GM12878 (cell line): ENCODE measurements around the gene CHN2. TPM values are rescaled to one million over a fixed set of nuclear protein-coding genes. Genes with fewer than 3 reads are reported as not detected.

Experiments
- ATAC-seq: fragments of 200-7000 bp; cut with Tn5 transposase; 3 replicates; pipeline ENCODE4 v1.9.1; 2020; ENCODE audit warnings: mild to moderate bottlenecking, moderate library complexity
- BruUV-seq: library from RNA; stranded (reverse); fragments of 400-500 nt; replicated peaks from 2 replicates; lab custom pipeline; 2021; lab: Mats Ljungman, UMichigan
- CTCF ChIA-PET: fragments of 300-600 bp; sonication (Branson Sonifier 250); formaldehyde crosslinking; extraction: SDS; loops from one replicate; lab custom pipeline; 2021; ENCODE audit warnings: inconsistent platforms; lab: Yijun Ruan, JAX
- POLR2A ChIA-PET: fragments of 350-600 bp; formaldehyde crosslinking; extraction: SDS; loops from one replicate; lab custom pipeline; 2021; ENCODE audit warnings: inconsistent platforms; lab: Charles Lee
- RAD21 ChIA-PET: fragments of 300-600 bp; sonication (Branson Sonifier 250); formaldehyde crosslinking; loops from one replicate; lab custom pipeline; 2023; ENCODE audit warnings: antibody characterized with exemption; ENCODE audit not compliant: unreplicated experiment; lab: Charles Lee
- SMC1A ChIA-PET: fragments of 300-600 bp; sonication (Branson Sonifier 250); formaldehyde crosslinking; loops from one replicate; lab custom pipeline; 2023; ENCODE audit not compliant: unreplicated experiment, uncharacterized antibody; lab: Charles Lee
- DNase-seq: peaks from one replicate; pipeline ENCODE4 v3.0.0-alpha.2; 2011; ENCODE audit warnings: low read depth, low spot score
- FAIRE-seq: peaks from 3 replicates; lab custom pipeline; 2011; peaks lifted over from hg19 to GRCh38; lab: Jason Lieb, UNC
- H2AFZ ChIP-seq: 2 replicates; pipeline ENCODE4 v1.6.0; 2011; ENCODE audit warnings: low read depth, low read length, control low read depth; ENCODE audit not compliant: control insufficient read depth
- H3K27ac ChIP-seq: 2 replicates; pipeline ENCODE4 v1.5.1; 2011; ENCODE audit warnings: control low read depth; ENCODE audit not compliant: control insufficient read depth, insufficient read depth
- H3K27me3 ChIP-seq, 2 experiments: replicated peaks in 1 of 2; 2 replicates each; pipeline versions ENCODE4 v1.6.0 to v1.6.1; 2011; ENCODE audit warnings: low read length in 1 of 2; ENCODE audit not compliant: control insufficient read depth in 2 of 2, insufficient read depth in 2 of 2
- H3K36me3 ChIP-seq, 2 experiments: 2 replicates each; pipeline ENCODE4 v1.5.1; 2011; ENCODE audit warnings: low read length in 1 of 2; ENCODE audit not compliant: control insufficient read depth in 2 of 2, insufficient read depth in 2 of 2
- H3K4me1 ChIP-seq: 2 replicates; pipeline ENCODE4 v1.6.1; 2011; ENCODE audit warnings: mild to moderate bottlenecking, low read length, moderate library complexity, mixed read lengths; ENCODE audit not compliant: control insufficient read depth, insufficient read depth
- H3K4me2 ChIP-seq: 2 replicates; pipeline ENCODE4 v1.6.0; 2011; ENCODE audit warnings: control low read depth; ENCODE audit not compliant: control insufficient read depth, insufficient read depth
- H3K4me3 ChIP-seq: fragments of 200-600 bp; sonication (generic); 2 replicates; pipeline ENCODE4 v1.5.1; 2016
- H3K79me2 ChIP-seq: 2 replicates; pipeline ENCODE4 v1.6.0; 2011; ENCODE audit warnings: low read length; ENCODE audit not compliant: control insufficient read depth, insufficient read depth
- H3K9ac ChIP-seq: 2 replicates; pipeline ENCODE4 v1.8.0; 2011; ENCODE audit warnings: low read length, control low read depth, mixed read lengths; ENCODE audit not compliant: control insufficient read depth, insufficient read depth
- H3K9me3 ChIP-seq: replicated peaks from 3 replicates; pipeline ENCODE4 v1.5.1; 2011; ENCODE audit warnings: mild to moderate bottlenecking, low read length; ENCODE audit not compliant: control insufficient read depth, insufficient read depth
- H4K20me1 ChIP-seq: 2 replicates; pipeline ENCODE4 v1.6.0; 2011; ENCODE audit not compliant: control insufficient read depth, insufficient read depth
- ATF2 ChIP-seq: IDR thresholded peaks from 2 replicates; pipeline ENCODE4 v1.6.1; 2012; ENCODE audit warnings: low read length, inconsistent platforms
- BMI1 ChIP-seq: fragments of 450-650 bp; IDR thresholded peaks from 2 replicates; pipeline ENCODE4 v1.6.1; 2016; ENCODE audit warnings: mild to moderate bottlenecking, moderate library complexity, borderline replicate concordance
- CREB1 ChIP-seq: IDR thresholded peaks from 2 replicates; pipeline ENCODE4 v1.6.1; 2012; ENCODE audit warnings: low read depth, mild to moderate bottlenecking, inconsistent platforms
- CUX1 ChIP-seq: IDR thresholded peaks from 2 replicates; pipeline ENCODE4 v1.6.1; 2012; ENCODE audit warnings: improper control_type of control experiment, low read depth, low read length; ENCODE audit not compliant: insufficient replicate concordance
- ETV6 ChIP-seq, 2 experiments: fragments of 450-650 bp in 1 of 2; IDR thresholded peaks in 1 of 2; conservative IDR thresholded peaks in 1 of 2; 2 replicates each; pipeline ENCODE4 v1.6.1; 2014; ENCODE audit warnings: antibody characterized with exemption in 1 of 2, borderline replicate concordance in 1 of 2, low read depth in 1 of 2, mild to moderate bottlenecking in 1 of 2, moderate library complexity in 1 of 2
- EZH2 ChIP-seq: IDR thresholded peaks from 2 replicates; pipeline ENCODE4 v1.6.1; 2012; ENCODE audit warnings: low read depth, mild to moderate bottlenecking, control low read depth, inconsistent platforms, low read length, borderline replicate concordance; ENCODE audit not compliant: control insufficient read depth
- FOS ChIP-seq: IDR thresholded peaks from 3 replicates; pipeline ENCODE4 v1.6.1; 2011; ENCODE audit warnings: borderline replicate concordance; ENCODE audit not compliant: insufficient read length; ENCODE audit errors: extremely low read depth
- HDAC2 ChIP-seq: fragments of 200-600 bp; sonication (generic); IDR thresholded peaks from 2 replicates; pipeline ENCODE4 v1.6.1; 2017
- KAT2A ChIP-seq: conservative IDR thresholded peaks from 2 replicates; pipeline ENCODE4 v1.6.1; 2011; ENCODE audit warnings: low read depth, low read length; ENCODE audit not compliant: control insufficient read depth
- NKRF ChIP-seq: fragments of 450-650 bp; conservative IDR thresholded peaks from 2 replicates; pipeline ENCODE4 v1.6.1; 2017; ENCODE audit warnings: mild to moderate bottlenecking, moderate library complexity
- POU2F2 ChIP-seq: IDR thresholded peaks from 3 replicates; pipeline ENCODE4 v1.6.1; 2011; ENCODE audit warnings: low read depth, mild to moderate bottlenecking, low read length, borderline replicate concordance
- TBL1XR1 ChIP-seq: IDR thresholded peaks from 2 replicates; pipeline ENCODE4 v1.6.1; 2012; ENCODE audit warnings: low read depth, low read length, improper control_type of control experiment
- ZNF207 ChIP-seq: fragments of 450-650 bp; IDR thresholded peaks from 2 replicates; pipeline ENCODE4 v1.6.1; 2014; ENCODE audit warnings: antibody characterized with exemption, mild to moderate bottlenecking, borderline replicate concordance
- ZNF384 ChIP-seq: IDR thresholded peaks from 2 replicates; pipeline ENCODE4 v1.6.1; 2012; ENCODE audit warnings: low read depth, mild to moderate bottlenecking, low read length, improper control_type of control experiment, borderline replicate concordance
- WGBS: methylation state at CpG from one replicate; pipeline ENCODE4 v1.1.6; 2016; ENCODE audit warnings: low lambda C conversion rate; ENCODE audit not compliant: insufficient replicate concordance, insufficient coverage; ENCODE audit errors: missing lambda C conversion rate; 5-methylcytosine and 5-hydroxymethylcytosine counted together
- in situ Hi-C: fragments of 300-500 bp; cut with MboI; formaldehyde crosslinking; loops from 9 replicates; pipeline ENCODE4 v1.14.3; 2018; ENCODE audit warnings: mixed read lengths
- intact Hi-C: fragments of 100-400 bp; cut with micrococcal nuclease; formaldehyde crosslinking; loops from one replicate; pipeline ENCODE4 v1.14.2; 2022; ENCODE audit not compliant: unreplicated experiment
- polyA plus RNA-seq, 11 experiments: library from polyadenylated mRNA; depleted of rRNA in 4 of 11; unstranded in 6 of 11; stranded (reverse) in 5 of 11; fragments of >200 nt; fragmentation: Nextera tagmentation in 4 of 11; fragmentation: Illumina TruSeq in 1 of 11; extraction: Ambion mirVana in 4 of 11; extraction: Trizol in 1 of 11; gene quantifications; 1 replicate in 1 of 11; 2 replicates in 10 of 11; pipeline versions ENCODE4 v1.2.1 to v1.2.3, GENCODE V29; 2011 to 2016; ENCODE audit warnings: inconsistent platforms in 2 of 11, missing spikeins in 2 of 11, low read depth in 1 of 11
- total RNA-seq, 4 experiments: library from RNA; depleted of rRNA in 3 of 4; stranded (reverse); fragments of >200 nt in 3 of 4; fragmentation: Illumina TruSeq in 1 of 4; extraction: Trizol in 1 of 4; gene quantifications; 2 replicates each; pipeline versions ENCODE4 v1.2.1 to v1.2.3, GENCODE V29; 2013 to 2021

Gene CHN2
- total and polyA plus RNA-seq, 10 of the 15 experiments (the other 5 are each of a cell fraction or from before 2014, with no cell fraction given), result 0.11 to 3.8 (median 0.37) TPM; not detected in 2

- in situ Hi-C loops, result no loop called here
These were observed 140.9 kb downstream of the CHN2 start for GRCh38 chr7:29335188-29336083.

More at GRCh38 chr7:29335188-29336083, 140.9 kb downstream of the CHN2 start:
- no peaks in the 10 kb centered on the region for H3K36me3 ChIP-seq
- TF ChIP-seq KAT2A, result no peak
- TF ChIP-seq CUX1, result no peak
- no peak for TF ChIP-seq HDAC2
- no peak for TF ChIP-seq ZNF384
- TF ChIP-seq EZH2, result no peak
- TF ChIP-seq ZNF207, result no peak
- TF ChIP-seq POU2F2, result no peak
- TF ChIP-seq ETV6 (conservative IDR thresholded peaks at IDR 0.05 in 1 of 2, IDR thresholded peaks at IDR 0.05 in 1 of 2; ENCODE audit: borderline replicate concordance in 1 of 2, low read depth in 1 of 2), result no peak
- TF ChIP-seq NKRF, result no peak
- TF ChIP-seq CREB1, result no peak
- TF ChIP-seq ATF2, result no peak
- no peak for TF ChIP-seq FOS
- no peak for TF ChIP-seq TBL1XR1
- no peak for TF ChIP-seq BMI1
- H3K9ac ChIP-seq, result no peak overlapping the region
- H3K79me2 ChIP-seq, result no peaks in the 10 kb centered on the region
- ChIA-PET CTCF (interaction anchor here (1.5 kb wide), 1 partner anchor 145 kb away, joined by 4 read pairs; no protein-coding TSS in a partner anchor), SMC1A (interaction anchor here (0.7 kb wide), 1 partner anchor 34 kb away, joined by 3 read pairs; no protein-coding TSS in a partner anchor), POLR2A (no interaction called here), RAD21 (no interaction called here)
- H2AFZ ChIP-seq, result no peak overlapping the region
- H3K4me3 ChIP-seq, result no peak overlapping the region
- no peak for DNase-seq
- no peaks in the 10 kb centered on the region; the same call in 2 of the 3 replicates for H3K9me3 ChIP-seq
- H4K20me1 ChIP-seq, result no peaks in the 10 kb centered on the region
- no TSS peak for BruUV-seq
- peaks cover 0 to 1% of the 10 kb centered on the region in 2 experiments; a peak in 2 of 4 replicates for H3K27me3 ChIP-seq
- no peak overlapping the region for H3K27ac ChIP-seq
- no peaks in the 10 kb centered on the region for H3K4me1 ChIP-seq
- H3K4me2 ChIP-seq, result no peak overlapping the region
- ATAC-seq, result no peak
- WGBS, result 29% methylated on average over 6 of the region's 6 CpGs
- intact Hi-C loops, result no loop called here
- FAIRE-seq, result no peak
